AML-193 (cell line): ENCODE measurements around the gene IFNK.

ENCODE experiments used
- DNase-seq, 2 experiments: peaks; one replicate each; lab custom pipeline; 2025; lab: John Stamatoyannopoulos, UW

The IFNK gene

GRCh38 chr9:27538647-27539046, 14.6 kb downstream of the IFNK start:
- DNase-seq = no peak

DNA sequence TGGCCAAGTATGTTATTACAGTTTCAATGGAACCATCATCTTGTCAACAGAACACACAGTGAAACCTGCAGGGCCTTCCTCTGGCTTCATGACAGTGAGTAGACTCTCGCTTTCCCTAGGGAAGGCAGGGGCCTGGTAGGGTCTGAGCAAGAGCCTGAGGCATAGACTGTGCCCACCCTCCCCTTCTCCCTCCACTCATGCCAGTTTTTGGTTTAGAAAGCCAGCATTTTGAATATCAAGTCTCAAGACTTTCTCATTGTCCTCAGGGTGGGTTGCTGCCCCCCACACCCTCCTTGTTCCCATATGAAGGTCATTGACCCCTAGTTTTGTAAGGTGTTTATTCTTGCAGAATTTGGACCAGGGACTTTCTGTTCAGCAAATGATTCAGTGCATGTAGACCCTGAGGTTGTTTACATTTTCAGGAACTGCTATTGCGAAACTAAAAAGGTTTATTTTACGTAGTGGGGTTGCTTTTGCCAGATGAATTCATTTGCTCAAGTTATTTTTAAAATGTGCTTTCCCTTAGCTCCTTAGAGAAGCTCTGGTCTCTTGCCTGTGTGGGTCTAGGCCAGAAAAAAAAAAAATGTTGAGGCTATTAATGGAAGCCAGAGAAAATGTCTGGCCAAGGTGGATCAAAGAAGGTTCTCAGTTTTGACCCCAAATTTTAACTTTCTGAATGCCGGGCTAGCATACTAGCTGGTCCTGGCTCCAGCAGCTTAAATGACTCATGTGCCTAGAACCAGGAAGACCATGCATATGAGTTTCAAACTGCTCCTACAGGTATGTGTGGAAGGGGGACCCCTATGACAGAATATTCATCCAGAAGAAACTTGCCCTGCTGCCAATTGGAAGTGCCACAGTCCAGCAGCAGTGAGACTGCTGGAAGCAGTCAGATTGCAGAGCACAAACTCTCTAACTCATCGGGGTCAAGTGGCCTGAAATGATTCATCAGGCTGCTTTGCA, 15.7 kb downstream of the IFNK start:
- no peak for DNase-seq

GRCh38 chr9:27540502-27540901, 16.4 kb downstream of the IFNK start:
- no peak for DNase-seq

- no peak for DNase-seq
Measured at GRCh38 chr9:27541740-27542139, 17.6 kb downstream of the IFNK start.

DNA sequence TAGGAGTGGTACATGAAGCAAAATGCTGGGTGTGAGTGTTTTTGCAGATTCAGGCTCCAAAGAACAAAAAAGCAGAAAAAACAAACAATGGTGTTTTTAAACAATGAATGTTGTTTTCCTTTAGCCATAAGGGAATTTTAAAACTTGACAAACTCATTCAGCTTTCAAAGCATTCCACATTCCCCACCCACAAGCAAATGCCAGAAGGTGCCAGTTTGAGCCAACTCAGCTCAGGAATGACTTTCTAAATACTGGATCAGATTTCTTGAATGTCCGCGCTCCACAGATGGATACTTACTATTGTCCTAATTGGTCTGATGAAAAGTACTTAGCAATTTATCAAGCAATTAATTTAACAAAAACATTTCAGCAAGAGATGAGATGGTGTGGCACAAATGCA, 18.4 kb downstream of the IFNK start:
- no peak for DNase-seq

DNA sequence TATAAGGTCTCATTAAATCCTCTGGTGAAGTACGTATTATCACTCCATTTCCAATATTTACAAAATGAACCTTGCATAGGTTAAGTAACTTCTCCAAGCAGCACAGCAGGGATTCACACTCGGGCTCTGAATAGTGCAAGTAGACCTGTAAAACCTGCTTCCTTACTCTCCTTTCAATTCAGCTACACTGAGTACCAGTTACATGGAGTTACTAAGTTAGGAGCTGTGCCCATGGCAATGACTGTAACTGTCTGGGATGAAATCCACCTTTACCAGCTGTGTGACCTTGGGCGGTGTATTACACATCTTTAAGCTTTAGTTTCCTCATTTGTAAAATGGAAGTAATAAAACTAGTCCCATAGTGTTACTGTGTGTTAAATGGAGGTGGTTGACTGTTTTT, 21.4 kb downstream of the IFNK start:
- no peak for DNase-seq

DNA sequence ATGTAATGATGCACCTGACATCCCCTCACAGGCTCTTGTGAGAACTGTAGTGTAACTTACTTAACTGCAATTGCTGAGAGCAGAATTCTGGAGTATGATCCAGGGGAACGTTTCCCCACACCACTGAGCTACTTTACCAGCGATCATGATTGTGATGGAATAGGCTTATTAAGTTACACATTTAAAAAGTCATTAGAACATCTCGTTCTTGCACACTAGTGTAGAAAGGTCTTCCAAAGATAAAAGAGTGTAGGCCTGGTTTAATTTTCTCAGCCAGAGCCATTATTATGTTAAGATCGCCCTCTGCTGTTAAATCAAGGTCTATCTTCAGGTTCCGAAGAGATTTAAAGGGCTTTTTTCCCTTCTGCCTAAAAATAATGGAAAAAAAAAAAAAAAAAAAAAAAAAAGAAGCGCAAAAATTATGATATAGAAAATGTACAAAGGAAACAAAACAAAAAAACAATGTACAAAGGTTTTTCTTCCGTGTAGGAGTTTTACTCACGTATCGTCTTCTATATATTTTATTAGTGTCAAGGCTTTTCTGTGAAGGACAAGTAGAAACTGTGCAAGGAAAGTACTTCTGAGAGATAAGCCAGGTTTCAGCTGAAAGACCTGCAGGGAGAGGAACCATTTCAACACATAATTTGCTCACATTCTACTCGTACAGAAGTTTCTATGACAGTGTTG, 24.1 kb downstream of the IFNK start:
- DNase-seq = peak; percentile 19 to 22

DNA sequence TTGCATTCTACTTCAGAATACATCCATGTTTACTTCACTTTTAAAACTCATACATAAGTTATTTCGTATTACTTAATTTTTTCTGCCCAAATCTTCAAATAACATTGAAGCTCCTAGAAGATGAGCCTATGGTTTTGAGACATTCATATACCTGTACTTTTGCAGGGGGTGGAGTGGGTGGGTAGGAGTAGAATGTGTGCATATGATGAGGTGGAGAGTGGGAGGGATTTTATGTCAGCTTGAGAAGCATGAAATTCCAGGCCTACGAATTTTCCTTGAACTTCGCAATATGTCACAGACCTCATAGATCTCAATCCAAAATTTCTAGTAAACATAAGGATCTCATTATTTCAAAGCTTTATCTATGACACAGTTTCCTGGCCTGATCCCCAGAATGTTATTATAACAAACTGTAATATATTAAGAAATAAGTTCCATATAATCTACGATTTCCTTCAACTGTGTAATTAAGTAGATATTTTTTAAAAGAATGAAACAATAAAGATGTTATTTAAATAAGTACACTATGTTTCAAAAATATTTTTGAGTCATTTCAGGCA, 25.2 kb downstream of the IFNK start:
- no peak for DNase-seq

GRCh38 chr9:27554712-27555111, 30.6 kb downstream of the IFNK start:
- no peak for DNase-seq

DNA sequence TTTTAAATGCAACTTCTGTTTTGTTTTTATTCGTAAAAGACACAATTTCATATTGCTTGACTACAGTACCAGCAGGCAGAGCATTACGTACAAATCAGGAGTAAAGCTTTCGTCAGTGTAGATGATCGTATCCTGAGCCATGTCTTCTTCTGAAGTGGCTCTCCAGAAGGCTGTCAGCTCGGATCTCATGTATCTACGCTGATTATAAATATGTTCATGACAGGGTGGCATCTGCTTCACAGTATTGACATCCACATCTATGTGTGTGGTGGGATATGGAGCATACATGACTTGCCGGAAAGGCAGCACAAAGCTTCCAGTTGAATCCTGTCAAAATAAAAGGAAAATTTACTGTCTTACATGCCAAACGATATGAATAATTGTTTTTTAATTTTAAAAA, 32.4 kb downstream of the IFNK start:
- no peak for DNase-seq

DNA sequence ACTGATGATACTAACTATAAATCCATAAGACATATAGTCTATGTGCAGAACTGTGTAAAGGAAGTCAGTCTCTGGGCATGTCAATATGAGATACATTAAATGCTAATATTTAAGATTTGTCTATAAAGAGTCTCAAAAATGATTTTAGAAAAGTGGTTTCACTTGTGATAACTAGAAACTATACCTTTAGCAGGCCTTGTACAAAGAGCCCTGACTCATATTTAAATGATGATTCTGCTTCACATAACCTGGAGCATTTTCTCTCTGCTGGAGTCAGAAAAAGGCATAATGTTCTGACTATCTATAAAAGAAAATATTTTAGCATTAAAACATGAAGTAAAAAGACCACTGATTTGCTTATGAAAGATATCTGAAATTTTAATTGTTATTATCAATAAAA, 34.2 kb downstream of the IFNK start:
- no peak for DNase-seq

GRCh38 chr9:27560457-27560856, 36.4 kb downstream of the IFNK start:
- no peak for DNase-seq

DNA sequence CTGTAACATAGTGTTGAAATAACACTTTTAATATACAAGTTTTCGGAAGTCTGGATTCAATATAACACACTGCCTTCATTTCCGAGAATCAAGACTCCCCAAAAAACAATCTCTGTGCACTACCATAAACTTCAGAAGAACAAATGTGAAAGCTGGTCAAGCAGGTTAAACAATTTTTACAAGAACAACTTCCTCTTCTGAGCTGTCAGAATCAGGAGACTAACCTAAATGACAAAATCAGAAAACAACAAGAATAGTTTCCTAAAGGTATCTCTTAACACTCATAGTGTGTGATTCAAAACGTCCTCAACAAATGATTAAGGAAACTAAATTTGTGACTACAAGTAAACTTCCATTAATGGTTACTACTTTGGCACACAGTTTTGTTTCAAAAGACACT, 37.6 kb downstream of the IFNK start:
- DNase-seq = no peak

- no peak for DNase-seq
Measured at GRCh38 chr9:27563738-27564430, 39.8 kb downstream of the IFNK start.

DNA sequence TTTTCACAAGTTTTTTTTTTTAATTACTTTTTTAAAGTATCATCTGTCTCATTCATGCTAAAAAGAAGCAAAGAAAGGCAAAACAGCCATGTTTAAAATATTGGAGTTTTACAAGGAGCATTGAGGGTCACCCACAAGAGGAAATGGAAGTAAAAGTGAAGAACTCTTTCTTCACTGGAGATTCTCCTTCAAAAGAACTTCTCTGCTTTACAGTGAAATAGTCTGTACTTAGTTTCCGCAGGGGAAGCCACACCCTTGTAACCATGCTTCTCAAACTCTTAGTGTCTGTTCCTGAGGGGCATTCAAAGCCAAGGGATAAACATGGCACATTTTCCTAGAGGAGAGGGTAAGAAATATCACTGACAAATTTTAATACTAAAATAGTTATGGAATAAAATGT, 40.6 kb downstream of the IFNK start:
- DNase-seq = no peak

DNA sequence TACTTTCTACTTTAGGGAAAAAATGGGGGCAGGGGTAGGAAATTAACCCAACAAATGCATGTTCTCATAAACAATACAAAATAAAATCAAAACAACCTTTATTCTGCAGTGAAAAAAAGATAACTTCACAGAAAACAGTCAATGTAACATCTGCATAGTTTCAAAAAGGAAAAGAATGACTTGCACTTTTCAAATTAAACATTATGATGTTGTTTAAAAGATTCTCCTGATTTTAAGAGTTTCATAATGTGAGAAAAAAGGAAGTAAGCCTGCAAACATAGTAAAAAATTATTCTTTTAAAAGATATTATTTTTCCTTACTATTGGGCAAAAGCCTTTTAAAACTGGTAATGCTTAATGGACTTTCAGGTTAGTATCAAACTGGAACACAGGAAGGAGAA, 41.6 kb downstream of the IFNK start:
- DNase-seq = peak; percentile 18 to 27

- no peak for DNase-seq
Measured at GRCh38 chr9:27566118-27566517, 42.0 kb downstream of the IFNK start.

GRCh38 chr9:27569406-27569805, 45.3 kb downstream of the IFNK start:
- DNase-seq = no peak

DNA sequence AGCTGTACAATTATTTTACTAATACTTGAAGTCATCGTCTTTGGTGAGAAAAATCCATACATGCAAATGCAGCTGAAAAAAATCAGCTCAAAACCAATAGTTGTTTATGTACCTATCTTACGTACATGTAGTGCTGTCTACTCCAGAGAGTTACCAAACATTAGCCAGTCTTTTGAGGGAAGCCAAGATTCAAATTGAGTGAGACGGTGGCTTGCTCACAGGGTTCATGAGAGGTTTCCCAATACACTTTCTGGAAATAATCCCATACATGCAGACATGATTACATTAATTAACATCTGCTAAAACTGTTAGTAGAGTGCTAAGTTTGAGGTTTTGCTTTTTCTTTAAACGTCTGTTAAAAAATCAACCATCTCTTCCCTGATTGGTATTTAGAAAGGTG, 46.9 kb downstream of the IFNK start:
- no peak for DNase-seq

GRCh38 chr9:27572061-27572460, 48.0 kb downstream of the IFNK start:
- no peak for DNase-seq

DNA sequence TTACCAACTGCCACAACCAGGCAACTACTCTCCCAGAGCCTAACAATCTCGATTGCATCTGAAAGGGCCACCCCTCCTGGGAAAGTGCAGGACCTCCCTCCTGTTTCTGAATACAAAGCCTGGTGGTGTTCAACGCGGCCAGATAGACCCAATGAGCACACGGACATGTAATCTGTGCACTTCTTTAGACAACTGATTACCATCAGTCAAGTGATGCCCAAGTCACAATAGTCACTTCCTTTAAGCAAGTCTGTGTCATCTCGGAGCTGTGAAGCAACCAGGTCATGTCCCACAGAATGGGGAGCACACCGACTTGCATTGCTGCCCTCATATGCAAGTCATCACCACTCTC, 48.5 kb downstream of the IFNK start:
- peak; percentile 76 to 78 for DNase-seq

GRCh38 chr9:27572918-27573633, 49.0 kb downstream of the IFNK start, which contains the start of gene C9orf72:
Gene C9orf72 (minus strand): TSS chr9:27573481. CDS start chr9:27567120, 6,361 bp downstream.
- DNase-seq = peak; percentile 76 to 78
